IMR-90 (cell line): ENCODE data around the gene TSPAN4. TPM values are rescaled to one million over a fixed set of nuclear protein-coding genes. Genes with fewer than 3 reads are reported as not detected.

Source experiments
- ATAC-seq: fragments of 200-7000 bp; cut with Tn5 transposase; 2 replicates; pipeline ENCODE4 v1.9.1; 2020; ENCODE audit warnings: low read depth, mild to moderate bottlenecking, moderate library complexity
- BruUV-seq: library from RNA; stranded (reverse); fragments of 400-500 nt; replicated peaks from 2 replicates; lab custom pipeline; 2021; lab: Mats Ljungman, UMichigan
- CTCF ChIA-PET: fragments of 300-600 bp; formaldehyde crosslinking; extraction: SDS; loops from one replicate; lab custom pipeline; 2021; ENCODE audit warnings: antibody characterized with exemption; lab: Yijun Ruan, JAX
- POLR2A ChIA-PET: fragments of 300-600 bp; sonication (Branson Sonifier 250); formaldehyde crosslinking; loops from one replicate; lab custom pipeline; 2022; ENCODE audit warnings: antibody characterized with exemption; ENCODE audit not compliant: unreplicated experiment; lab: Charles Lee
- DNase-seq: peaks from one replicate; pipeline ENCODE4 v3.0.0; 2013
- H2AFZ ChIP-seq: replicated peaks from 2 replicates; pipeline ENCODE3; 2013; ENCODE audit warnings: low read length, mild to moderate bottlenecking; ENCODE audit not compliant: poor library complexity
- H2AK5ac ChIP-seq: 2 replicates; pipeline ENCODE4 v1.6.1; 2013; ENCODE audit warnings: low read depth, low read length, inconsistent platforms
- H2AK9ac ChIP-seq: replicated peaks from 2 replicates; pipeline ENCODE3; 2013; ENCODE audit warnings: mild to moderate bottlenecking, low read depth, low read length, moderate library complexity; ENCODE audit not compliant: poor library complexity
- H2BK120ac ChIP-seq: 2 replicates; pipeline ENCODE4 v1.6.1; 2013; ENCODE audit warnings: low read depth, low read length, inconsistent platforms
- H2BK15ac ChIP-seq: 3 replicates; pipeline ENCODE4 v1.6.1; 2013; ENCODE audit warnings: low read depth, low read length, inconsistent platforms
- H2BK20ac ChIP-seq: 2 replicates; pipeline ENCODE4 v1.6.1; 2013; ENCODE audit warnings: low read depth, mild to moderate bottlenecking, inconsistent platforms, low read length, moderate library complexity
- H2BK5ac ChIP-seq: 2 replicates; pipeline ENCODE4 v1.6.1; 2013; ENCODE audit warnings: mild to moderate bottlenecking, low read depth, low read length, inconsistent platforms; ENCODE audit not compliant: poor library complexity, severe bottlenecking
- H3K14ac ChIP-seq: replicated peaks from 2 replicates; pipeline ENCODE4 v1.6.1; 2013; ENCODE audit warnings: low read depth, low read length, inconsistent platforms
- H3K18ac ChIP-seq: 2 replicates; pipeline ENCODE4 v1.6.1; 2013; ENCODE audit warnings: low read depth, low read length, control low read depth
- H3K23ac ChIP-seq: 2 replicates; pipeline ENCODE4 v1.6.1; 2013; ENCODE audit warnings: low read depth, low read length, inconsistent platforms
- H3K27ac ChIP-seq: 2 replicates; pipeline ENCODE4 v1.5.1; 2013; ENCODE audit warnings: mild to moderate bottlenecking, control low read depth, low read length; ENCODE audit not compliant: insufficient read depth
- H3K27me3 ChIP-seq: 2 replicates; pipeline ENCODE4 v1.6.1; 2013; ENCODE audit warnings: low read length; ENCODE audit not compliant: control insufficient read depth, insufficient read depth
- H3K36me3 ChIP-seq: 2 replicates; pipeline ENCODE4 v1.6.1; 2013; ENCODE audit warnings: low read length, mixed read lengths; ENCODE audit not compliant: control insufficient read depth, insufficient read depth
- H3K4ac ChIP-seq: 2 replicates; pipeline ENCODE4 v1.6.1; 2013; ENCODE audit warnings: low read depth, low read length, inconsistent platforms
- H3K4me1 ChIP-seq: 2 replicates; pipeline ENCODE4 v1.6.1; 2013; ENCODE audit warnings: low read length, mixed read lengths; ENCODE audit not compliant: control insufficient read depth, insufficient read depth
- H3K4me2 ChIP-seq: 2 replicates; pipeline ENCODE4 v1.6.1; 2013; ENCODE audit warnings: low read depth, mild to moderate bottlenecking, control low read depth, low read length, moderate library complexity
- H3K4me3 ChIP-seq: 2 replicates; pipeline ENCODE4 v1.5.1; 2013; ENCODE audit warnings: low read depth, mild to moderate bottlenecking, control low read depth, low read length, moderate library complexity; ENCODE audit not compliant: insufficient read depth
- H3K56ac ChIP-seq: 2 replicates; pipeline ENCODE4 v1.6.1; 2013; ENCODE audit warnings: low read length, inconsistent platforms; ENCODE audit not compliant: insufficient read depth; ENCODE audit errors: extremely low read depth
- H3K79me1 ChIP-seq, 2 experiments: 2 replicates each; pipeline ENCODE4 v1.6.1; 2013; ENCODE audit warnings: low read length in 2 of 2, inconsistent platforms in 1 of 2, low read depth in 1 of 2
- H3K9ac ChIP-seq: 2 replicates; pipeline ENCODE4 v1.6.1; 2013; ENCODE audit warnings: low read depth, low read length, control low read depth
- H3K9me1 ChIP-seq: 2 replicates; pipeline ENCODE4 v1.6.1; 2013; ENCODE audit warnings: low read length, inconsistent platforms; ENCODE audit not compliant: insufficient read depth
- H3K9me3 ChIP-seq: 2 replicates; pipeline ENCODE4 v1.6.1; 2013; ENCODE audit warnings: low read length; ENCODE audit not compliant: control insufficient read depth, insufficient read depth
- H4K20me1 ChIP-seq: 2 replicates; pipeline ENCODE4 v1.6.1; 2013; ENCODE audit warnings: low read length, inconsistent platforms; ENCODE audit not compliant: insufficient read depth
- H4K5ac ChIP-seq: 2 replicates; pipeline ENCODE4 v1.6.1; 2013; ENCODE audit warnings: mild to moderate bottlenecking, low read depth, low read length, control low read depth
- H4K8ac ChIP-seq, 2 experiments: 2 replicates each; pipeline ENCODE4 v1.6.1; 2013; ENCODE audit warnings: low read depth in 2 of 2, low read length in 2 of 2, control low read depth in 1 of 2, inconsistent platforms in 1 of 2
- H4K91ac ChIP-seq: 2 replicates; pipeline ENCODE4 v1.6.1; 2013; ENCODE audit warnings: low read depth, low read length, inconsistent platforms; ENCODE audit not compliant: insufficient read depth
- CHD1 ChIP-seq: IDR thresholded peaks from 2 replicates; pipeline ENCODE4 v1.6.1; 2012; ENCODE audit warnings: low read depth, low read length, improper control_type of control experiment
- MAZ ChIP-seq: IDR thresholded peaks from 2 replicates; pipeline ENCODE4 v1.6.1; 2012; ENCODE audit warnings: low read depth, mild to moderate bottlenecking, low read length, improper control_type of control experiment, moderate library complexity, borderline replicate concordance
- NFE2L2 ChIP-seq: fragments of 150-350 bp; IDR thresholded peaks from 2 replicates; pipeline ENCODE4 v1.6.1; 2016; ENCODE audit warnings: low read depth, mild to moderate bottlenecking, low read length
- POLR2A ChIP-seq: IDR thresholded peaks from 2 replicates; pipeline ENCODE4 v1.6.1; 2012; ENCODE audit warnings: mild to moderate bottlenecking, low read depth, low read length
- RAD21 ChIP-seq: IDR thresholded peaks from 2 replicates; pipeline ENCODE4 v1.6.1; 2012; ENCODE audit warnings: low read length, improper control_type of control experiment
- RFX5 ChIP-seq: IDR thresholded peaks from 2 replicates; pipeline ENCODE4 v1.8.0; 2012; ENCODE audit warnings: low read depth, mild to moderate bottlenecking, low read length, moderate library complexity
- whole genome bisulfite sequencing, 2 experiments: methylation state at CpG; one replicate each; pipeline versions ENCODE4 v1.1.5 to v1.1.7; 2013; ENCODE audit warnings: missing lambda C conversion rate in 2 of 2; ENCODE audit not compliant: insufficient read length in 1 of 2; ENCODE audit errors: extremely low coverage in 2 of 2; 5-methylcytosine and 5-hydroxymethylcytosine counted together
- dilution Hi-C: fragments of 300-500 bp; cut with HindIII; formaldehyde crosslinking; loops from one replicate; pipeline ENCODE4 v1.14.3; 2018; ENCODE audit warnings: low sequenced_read_pairs; ENCODE audit not compliant: unreplicated experiment
- in situ Hi-C: fragments of 300-500 bp; cut with MboI; formaldehyde crosslinking; loops from 3 replicates; pipeline ENCODE4 v1.14.3; 2019; ENCODE audit warnings: low sequenced_read_pairs, inconsistent platforms, mixed read lengths
- intact Hi-C: fragments of 100-400 bp; cut with micrococcal nuclease; formaldehyde crosslinking; loops from 2 replicates; pipeline ENCODE4 v1.10.0; 2022
- polyA plus RNA-seq, 3 experiments: library from polyadenylated mRNA; depleted of rRNA; stranded (reverse); fragments of >200 nt; gene quantifications; 2 replicates each; pipeline ENCODE4 v1.2.3, GENCODE V29; 2012; ENCODE audit warnings: low replicate concordance in 1 of 3
- total RNA-seq: library from RNA; depleted of rRNA; stranded (reverse); fragments of >200 nt; gene quantifications from 2 replicates; pipeline ENCODE4 v1.2.3, GENCODE V29; 2012

The TSPAN4 gene
- total and polyA plus RNA-seq, 2 of the 4 experiments (the other 2 are of a cell fraction): 161 to 293 TPM

DNA sequence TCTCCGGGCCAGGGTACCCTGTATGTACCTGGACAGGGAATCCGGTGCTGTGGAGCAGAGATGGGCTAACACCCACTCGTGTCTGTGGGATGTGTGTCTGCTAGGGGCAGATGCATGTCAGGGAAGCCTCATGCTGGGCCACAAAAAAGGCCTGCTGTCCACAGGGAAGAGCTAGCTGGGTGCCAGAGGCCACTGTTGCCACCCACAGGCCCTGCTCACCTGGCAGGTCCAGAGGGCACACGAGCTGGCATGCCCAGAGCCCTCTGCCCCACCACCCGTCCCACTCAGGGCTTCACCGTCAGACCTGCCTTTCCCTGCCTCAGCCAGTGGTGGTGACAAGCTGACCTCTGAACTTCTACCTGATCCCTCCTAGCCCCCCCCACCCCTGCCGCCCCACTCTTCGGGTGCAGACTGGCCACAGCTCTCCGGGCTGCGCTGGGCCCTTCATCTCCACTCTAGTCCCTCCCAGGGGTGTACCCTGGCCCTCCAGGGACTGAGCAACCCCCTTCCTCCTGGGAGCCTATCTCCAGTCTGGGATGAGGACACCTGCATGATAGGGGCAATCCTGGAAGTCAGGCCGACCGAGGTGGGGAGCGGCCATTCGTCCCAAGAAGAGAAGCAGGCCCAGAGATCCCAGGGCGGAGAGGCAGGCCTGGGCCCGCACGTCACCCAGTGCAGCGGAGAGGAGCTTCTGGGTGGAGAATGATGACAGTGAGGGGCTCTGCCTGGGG is 45.9 kb upstream of the TSPAN4 start:
- H3K14ac ChIP-seq: peak overlapping the region; percentile 86
- peak overlapping the region; percentile 84 for H3K9ac ChIP-seq
- peak overlapping the region; percentile 37 for H4K91ac ChIP-seq
- peak overlapping the region; percentile 69 for H3K23ac ChIP-seq
- peak overlapping the region; percentile 92 for H2AK5ac ChIP-seq
- peak overlapping the region; percentile 42 for H4K5ac ChIP-seq
- peak overlapping the region; percentile 89 for H3K27ac ChIP-seq
- peak overlapping the region; percentile 61 for H3K4me3 ChIP-seq
- peak overlapping the region; percentile 57 for H3K18ac ChIP-seq
- peak; percentile 25; the same call in 1 of the 2 replicates for TF ChIP-seq POLR2A
- TF ChIP-seq MAZ: 0 out of 2 replicates have a peak, but pooled peaks have one; percentile 2
- TF ChIP-seq CHD1: 0 out of 2 replicates have a peak, but pooled peaks have one; percentile 19
- TF ChIP-seq RFX5: no peak
- TF ChIP-seq NFE2L2: no peak
- TF ChIP-seq RAD21: no peak
- no peak overlapping the region for H2BK20ac ChIP-seq
- H3K56ac ChIP-seq: no peak overlapping the region; the same call in 1 of the 2 replicates
- peaks cover 36% of the 10 kb centered on the region; the same call in 1 of the 2 replicates for H3K36me3 ChIP-seq
- H2BK15ac ChIP-seq: no peak overlapping the region
- H2AFZ ChIP-seq: peak overlapping the region; percentile 93
- peaks cover 0 to 25% of the 10 kb centered on the region in 2 experiments; a peak in 3 of 4 replicates for H3K79me1 ChIP-seq
- 26% methylated on average over 8 of the region's 18 CpGs; no CpG with 5 or more reads in 1 of the 2 experiments for WGBS, 2 experiments
- peaks cover 18% of the 10 kb centered on the region for H4K20me1 ChIP-seq
- peaks cover 6% of the 10 kb centered on the region; the same call in 1 of the 2 replicates for H3K9me1 ChIP-seq
- H4K8ac ChIP-seq: peak overlapping the region; percentile 20 to 88; a peak in 3 of 4 replicates
- CTCF ChIA-PET: interaction anchor here (2.7 kb wide), 1 partner anchor 13 kb away, joined by 10 read pairs; no protein-coding TSS in a partner anchor
- H3K4me1 ChIP-seq: peaks cover 10% of the 10 kb centered on the region
- intact Hi-C loops: loop anchor here (1.0 kb wide), 1 partner anchor 13 kb away; the partner anchor contains the start of gene RPLP2
- DNase-seq: no peak
- H3K9me3 ChIP-seq: no peaks in the 10 kb centered on the region
- peak overlapping the region; percentile 85 for H3K4ac ChIP-seq
- H2AK9ac ChIP-seq: peak overlapping the region; percentile 95
- no TSS peak for BruUV-seq
- dilution Hi-C loops: no loop called here
- no peaks in the 10 kb centered on the region for H3K27me3 ChIP-seq
- ATAC-seq: no peak; the same call in 1 of the 2 replicates
- POLR2A ChIA-PET: no interaction called here
- in situ Hi-C loops: no loop called here
- H3K4me2 ChIP-seq: peak overlapping the region; percentile 96
- H2BK5ac ChIP-seq: peak overlapping the region; percentile 70
- H2BK120ac ChIP-seq: 0 out of 2 replicates have a peak overlapping the region, but pooled peaks have one; percentile 35
